ENCODE results near the gene PPIL6. TPM values are rescaled to one million over a fixed set of nuclear protein-coding genes. Genes with fewer than 3 reads are reported as not detected.

PPIL6 gene
- total and polyA plus RNA-seq, 2 experiments from 2014 or later, result 1.7 TPM

- TF ChIP-seq ETS1 (IDR thresholded peaks at IDR 0.05) (no peak), CREB1 (CRISPR knock-in tag; IDR thresholded peaks at IDR 0.05; ENCODE audit: low read depth) (no peak), NANOG (IDR thresholded peaks at IDR 0.05; ENCODE audit: borderline replicate concordance) (no peak), EZH2 (IDR thresholded peaks at IDR 0.05; ENCODE audit: low read depth, unreplicated experiment) (no peak)
Observed at GRCh38 chr6:109372130-109372529, 68.3 kb downstream of the PPIL6 start (continued).

GRCh38 chr6:109370792-109371191 is 69.6 kb downstream of the PPIL6 start:
- no peaks in the 10 kb centered on the region for H3K9me2 ChIP-seq (ENCODE audit: insufficient read depth)
- peaks cover 8% of the 10 kb centered on the region; the same call in 1 of the 2 replicates for H4K20me1 ChIP-seq (replicated peaks; ENCODE audit: insufficient read depth)
- H3K36me3 Mint-ChIP-seq (ENCODE audit: low read depth), result peaks cover 68% of the 10 kb centered on the region
- TF ChIP-seq ZNF462 (CRISPR knock-in tag; IDR thresholded peaks at IDR 0.05) (no peak), ZNF114 (CRISPR knock-in tag; IDR thresholded peaks at IDR 0.05) (no peak), EZH2 (IDR thresholded peaks at IDR 0.05; ENCODE audit: low read depth, unreplicated experiment) (no peak), NANOG (IDR thresholded peaks at IDR 0.05; ENCODE audit: borderline replicate concordance) (no peak), POLR2AphosphoS5 (IDR thresholded peaks at IDR 0.05; ENCODE audit: low read depth) (no peak), CREB1 (CRISPR knock-in tag; IDR thresholded peaks at IDR 0.05; ENCODE audit: low read depth) (no peak), JUNB (IDR thresholded peaks at IDR 0.05; ENCODE audit: unreplicated experiment) (no peak), STAT1 (IDR thresholded peaks at IDR 0.05; ENCODE audit: unreplicated experiment) (no peak), ZNF331 (CRISPR knock-in tag; IDR thresholded peaks at IDR 0.05; ENCODE audit: low read depth) (no peak)
- TF ChIP-seq, protein P1, sequence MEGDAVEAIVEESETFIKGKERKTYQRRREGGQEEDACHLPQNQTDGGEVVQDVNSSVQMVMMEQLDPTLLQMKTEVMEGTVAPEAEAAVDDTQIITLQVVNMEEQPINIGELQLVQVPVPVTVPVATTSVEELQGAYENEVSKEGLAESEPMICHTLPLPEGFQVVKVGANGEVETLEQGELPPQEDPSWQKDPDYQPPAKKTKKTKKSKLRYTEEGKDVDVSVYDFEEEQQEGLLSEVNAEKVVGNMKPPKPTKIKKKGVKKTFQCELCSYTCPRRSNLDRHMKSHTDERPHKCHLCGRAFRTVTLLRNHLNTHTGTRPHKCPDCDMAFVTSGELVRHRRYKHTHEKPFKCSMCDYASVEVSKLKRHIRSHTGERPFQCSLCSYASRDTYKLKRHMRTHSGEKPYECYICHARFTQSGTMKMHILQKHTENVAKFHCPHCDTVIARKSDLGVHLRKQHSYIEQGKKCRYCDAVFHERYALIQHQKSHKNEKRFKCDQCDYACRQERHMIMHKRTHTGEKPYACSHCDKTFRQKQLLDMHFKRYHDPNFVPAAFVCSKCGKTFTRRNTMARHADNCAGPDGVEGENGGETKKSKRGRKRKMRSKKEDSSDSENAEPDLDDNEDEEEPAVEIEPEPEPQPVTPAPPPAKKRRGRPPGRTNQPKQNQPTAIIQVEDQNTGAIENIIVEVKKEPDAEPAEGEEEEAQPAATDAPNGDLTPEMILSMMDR (conservative IDR thresholded peaks at IDR 0.05; ENCODE audit: low read depth in 2 of 2), result no peak
- TF ChIP-seq, protein P2, sequence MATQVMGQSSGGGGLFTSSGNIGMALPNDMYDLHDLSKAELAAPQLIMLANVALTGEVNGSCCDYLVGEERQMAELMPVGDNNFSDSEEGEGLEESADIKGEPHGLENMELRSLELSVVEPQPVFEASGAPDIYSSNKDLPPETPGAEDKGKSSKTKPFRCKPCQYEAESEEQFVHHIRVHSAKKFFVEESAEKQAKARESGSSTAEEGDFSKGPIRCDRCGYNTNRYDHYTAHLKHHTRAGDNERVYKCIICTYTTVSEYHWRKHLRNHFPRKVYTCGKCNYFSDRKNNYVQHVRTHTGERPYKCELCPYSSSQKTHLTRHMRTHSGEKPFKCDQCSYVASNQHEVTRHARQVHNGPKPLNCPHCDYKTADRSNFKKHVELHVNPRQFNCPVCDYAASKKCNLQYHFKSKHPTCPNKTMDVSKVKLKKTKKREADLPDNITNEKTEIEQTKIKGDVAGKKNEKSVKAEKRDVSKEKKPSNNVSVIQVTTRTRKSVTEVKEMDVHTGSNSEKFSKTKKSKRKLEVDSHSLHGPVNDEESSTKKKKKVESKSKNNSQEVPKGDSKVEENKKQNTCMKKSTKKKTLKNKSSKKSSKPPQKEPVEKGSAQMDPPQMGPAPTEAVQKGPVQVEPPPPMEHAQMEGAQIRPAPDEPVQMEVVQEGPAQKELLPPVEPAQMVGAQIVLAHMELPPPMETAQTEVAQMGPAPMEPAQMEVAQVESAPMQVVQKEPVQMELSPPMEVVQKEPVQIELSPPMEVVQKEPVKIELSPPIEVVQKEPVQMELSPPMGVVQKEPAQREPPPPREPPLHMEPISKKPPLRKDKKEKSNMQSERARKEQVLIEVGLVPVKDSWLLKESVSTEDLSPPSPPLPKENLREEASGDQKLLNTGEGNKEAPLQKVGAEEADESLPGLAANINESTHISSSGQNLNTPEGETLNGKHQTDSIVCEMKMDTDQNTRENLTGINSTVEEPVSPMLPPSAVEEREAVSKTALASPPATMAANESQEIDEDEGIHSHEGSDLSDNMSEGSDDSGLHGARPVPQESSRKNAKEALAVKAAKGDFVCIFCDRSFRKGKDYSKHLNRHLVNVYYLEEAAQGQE (IDR thresholded peaks at IDR 0.05; ENCODE audit: unreplicated experiment), result no peak

More at GRCh38 chr6:109370792-109371191, 69.6 kb downstream of the PPIL6 start:
- no peak for DNase-seq (ENCODE audit: low spot score)
- H3K4me1 Mint-ChIP-seq, result no peaks in the 10 kb centered on the region
- Histone ChIP-seq H3K27me3 (ENCODE audit: insufficient read depth) (no peaks in the 10 kb centered on the region), H2AFZ (no peak overlapping the region), H3K4me3 (no peak overlapping the region), H3K36me3 (ENCODE audit: insufficient read depth) (peaks cover 38% of the 10 kb centered on the region), H3K4me2 (no peak overlapping the region), H3K27ac (ENCODE audit: low read depth) (no peak overlapping the region), H3K79me2 (replicated peaks; ENCODE audit: insufficient read depth) (peaks cover 10% of the 10 kb centered on the region; the same call in 1 of the 2 replicates), H3F3A (replicated peaks; ENCODE audit: low read depth) (no peaks in the 10 kb centered on the region), H3K4me1 (ENCODE audit: insufficient read depth) (no peaks in the 10 kb centered on the region)
- no peak for ATAC-seq
- no peak overlapping the region for H3K27ac Mint-ChIP-seq
- no peak overlapping the region for H3K4me3 Mint-ChIP-seq
- no peaks in the 10 kb centered on the region for H3K9me3 Mint-ChIP-seq
- H3K27me3 Mint-ChIP-seq (ENCODE audit: insufficient read depth, low read depth, poor library complexity), result peaks cover 3% of the 10 kb centered on the region
